GM18505 (cell line): ENCODE results near the gene CCNT1.
"Not testable (repeated sequence)": the region's sequence is repeated elsewhere in the genome, so short reads cannot be mapped to it uniquely, and the experiment has no call there.

ENCODE experiments used
- ATAC-seq: cut with Tn5 transposase; IDR thresholded peaks from one replicate; pipeline ENCODE4 v1.9.1; 2021; ENCODE audit not compliant: unreplicated experiment
- POLR2A ChIP-seq: IDR thresholded peaks from 4 replicates; pipeline ENCODE4 v1.6.1; 2011; ENCODE audit warnings: borderline replicate concordance; ENCODE audit not compliant: insufficient read depth, insufficient read length; ENCODE audit errors: extremely low read depth

The CCNT1 gene

GRCh38 chr12:48716493-48717251 is at the start of gene CCNT1:
TSS of gene CCNT1 (minus strand) at chr12:48716707. CDS start at chr12:48716675, 32 bp downstream.
- peak; percentile 80 for TF ChIP-seq POLR2A
- ATAC-seq: peak; percentile 95

- no peak for ATAC-seq
These were observed 49.3 kb upstream of the CCNT1 start for GRCh38 chr12:48765753-48766162.

GRCh38 chr12:48764521-48764920 is 48.0 kb upstream of the CCNT1 start:
- ATAC-seq: no peak

More at GRCh38 chr12:48765753-48766162, 49.3 kb upstream of the CCNT1 start:
- no peak for TF ChIP-seq POLR2A

GRCh38 chr12:48758737-48759136 is 42.2 kb upstream of the CCNT1 start:
- ATAC-seq: no peak
- no peak for TF ChIP-seq POLR2A

More at GRCh38 chr12:48764521-48764920, 48.0 kb upstream of the CCNT1 start:
- TF ChIP-seq POLR2A: no peak

GRCh38 chr12:48758186-48758585 is 41.7 kb upstream of the CCNT1 start:
- no peak for ATAC-seq
- TF ChIP-seq POLR2A: no peak

- TF ChIP-seq POLR2A: no peak
- ATAC-seq: no peak
These were observed 34.4 kb upstream of the CCNT1 start for GRCh38 chr12:48750769-48751356.

GRCh38 chr12:48750215-48750614 is 33.7 kb upstream of the CCNT1 start:
- no peak for TF ChIP-seq POLR2A
- no peak for ATAC-seq

- ATAC-seq: no peak
- no peak for TF ChIP-seq POLR2A
These were observed 27.9 kb upstream of the CCNT1 start for GRCh38 chr12:48744251-48745008.

- no peak for TF ChIP-seq POLR2A
- no peak for ATAC-seq
These were observed 23.2 kb upstream of the CCNT1 start for GRCh38 chr12:48739618-48740269.

GRCh38 chr12:48736456-48736855 is 19.9 kb upstream of the CCNT1 start:
- no peak for TF ChIP-seq POLR2A
- no peak for ATAC-seq

- ATAC-seq: no peak
- TF ChIP-seq POLR2A: no peak
These were observed 12.3 kb upstream of the CCNT1 start for GRCh38 chr12:48728807-48729206.

- ATAC-seq: not testable (repeated sequence)
These were observed 4.2 kb upstream of the CCNT1 start for GRCh38 chr12:48720737-48721136.

GRCh38 chr12:48720171-48720570 is 3.7 kb upstream of the CCNT1 start:
- not testable (repeated sequence) for ATAC-seq

- not testable (repeated sequence) for ATAC-seq
These were observed 2.5 kb upstream of the CCNT1 start for GRCh38 chr12:48719002-48719401.
